GM23338 (cell line): ENCODE results near the gene TMEM163. TPM values are rescaled to one million over a fixed set of nuclear protein-coding genes. Genes with fewer than 3 reads are reported as not detected.

Source experiments
- ATAC-seq: fragments of 200-7000 bp; cut with Tn5 transposase; 3 replicates; pipeline ENCODE4 v1.9.1; 2020
- DNase-seq: peaks from one replicate; pipeline ENCODE4 v3.0.0-alpha.2; 2015; ENCODE audit warnings: low spot score
- H2AFZ ChIP-seq: fragments of 200-600 bp; sonication (generic); 2 replicates; pipeline ENCODE4 v1.8.0; 2016; ENCODE audit warnings: antibody characterized with exemption, mild to moderate bottlenecking, moderate library complexity
- H3F3A ChIP-seq: fragments of 200-600 bp; sonication (generic); replicated peaks from 2 replicates; pipeline ENCODE4 v1.8.0; 2017; ENCODE audit warnings: antibody characterized with exemption, mixed run types, low read depth
- H3K27ac ChIP-seq: fragments of 200-600 bp; sonication (generic); 2 replicates; pipeline ENCODE4 v1.6.1; 2016; ENCODE audit warnings: low read depth
- H3K27me3 ChIP-seq: fragments of 200-600 bp; sonication (generic); 2 replicates; pipeline ENCODE4 v1.8.0; 2016; ENCODE audit warnings: mild to moderate bottlenecking, mixed run types, moderate library complexity; ENCODE audit not compliant: insufficient read depth
- H3K36me3 ChIP-seq: fragments of 200-600 bp; sonication (generic); 2 replicates; pipeline ENCODE4 v1.8.0; 2016; ENCODE audit warnings: mild to moderate bottlenecking; ENCODE audit not compliant: insufficient read depth
- H3K4me1 ChIP-seq: fragments of 200-600 bp; sonication (generic); 2 replicates; pipeline ENCODE4 v1.8.0; 2016; ENCODE audit warnings: mild to moderate bottlenecking, moderate library complexity; ENCODE audit not compliant: insufficient read depth
- H3K4me2 ChIP-seq: fragments of 200-600 bp; sonication (generic); 2 replicates; pipeline ENCODE4 v1.7.1; 2017; ENCODE audit warnings: mixed run types
- H3K4me3 ChIP-seq: fragments of 200-600 bp; sonication (generic); 2 replicates; pipeline ENCODE4 v1.6.1; 2016; ENCODE audit warnings: mixed run types
- H3K79me2 ChIP-seq: fragments of 200-600 bp; sonication (generic); replicated peaks from 2 replicates; pipeline ENCODE4 v1.8.0; 2017; ENCODE audit warnings: mild to moderate bottlenecking; ENCODE audit not compliant: insufficient read depth
- H3K9me2 ChIP-seq: fragments of 200-600 bp; sonication (generic); 2 replicates; pipeline ENCODE4 v1.8.0; 2017; ENCODE audit not compliant: insufficient read depth
- H4K20me1 ChIP-seq: fragments of 200-600 bp; sonication (generic); replicated peaks from 2 replicates; pipeline ENCODE4 v1.8.0; 2017; ENCODE audit warnings: mild to moderate bottlenecking; ENCODE audit not compliant: insufficient read depth
- H3K27ac Mint-ChIP-seq: 2 replicates; pipeline ENCODE4 v1.8.0; 2020; ENCODE audit warnings: inconsistent platforms, mild to moderate bottlenecking, moderate library complexity, mixed read lengths
- H3K27me3 Mint-ChIP-seq: 3 replicates; pipeline ENCODE4 v1.8.0; 2022; ENCODE audit warnings: low read depth, mild to moderate bottlenecking, moderate library complexity, mixed read lengths, inconsistent platforms; ENCODE audit not compliant: insufficient read depth, poor library complexity
- H3K36me3 Mint-ChIP-seq: 3 replicates; pipeline ENCODE4 v1.8.0; 2021; ENCODE audit warnings: low read depth, mild to moderate bottlenecking, inconsistent platforms, moderate library complexity, mixed read lengths
- H3K4me1 Mint-ChIP-seq: 3 replicates; pipeline ENCODE4 v1.8.0; 2020; ENCODE audit warnings: mild to moderate bottlenecking, inconsistent platforms, mixed read lengths
- H3K4me3 Mint-ChIP-seq: 3 replicates; pipeline ENCODE4 v1.8.0; 2021; ENCODE audit warnings: moderate library complexity, mild to moderate bottlenecking, inconsistent platforms, mixed read lengths
- H3K9me3 Mint-ChIP-seq: 3 replicates; pipeline ENCODE4 v1.8.0; 2020; ENCODE audit warnings: moderate library complexity, mild to moderate bottlenecking, inconsistent platforms, mixed read lengths
- CREB1 ChIP-seq: fragments of 250-450 bp; sonication (Bioruptor Pico); IDR thresholded peaks from 2 replicates; pipeline ENCODE4 v1.5.0; 2020; ENCODE audit warnings: low read depth, mild to moderate bottlenecking, moderate library complexity
- CTCF ChIP-seq, 2 experiments: fragments of 200-600 bp in 1 of 2; sonication (generic) in 1 of 2; conservative IDR thresholded peaks; 2 replicates each; pipeline versions ENCODE4 v1.5.1 to v1.6.1; 2016 to 2017; ENCODE audit warnings: antibody characterized with exemption in 2 of 2, low read depth in 2 of 2, mild to moderate bottlenecking in 2 of 2, moderate library complexity in 1 of 2
- ETS1 ChIP-seq: IDR thresholded peaks from 2 replicates; pipeline ENCODE4 v1.6.1; 2016; ENCODE audit warnings: antibody characterized with exemption
- EZH2phosphoT487 ChIP-seq: fragments of 200-600 bp; sonication (generic); IDR thresholded peaks from one replicate; pipeline ENCODE4 v1.8.1; 2018; ENCODE audit warnings: antibody characterized with exemption; ENCODE audit not compliant: unreplicated experiment
- JUNB ChIP-seq: IDR thresholded peaks from one replicate; pipeline ENCODE4 v1.6.1; 2016; ENCODE audit warnings: antibody characterized with exemption; ENCODE audit not compliant: unreplicated experiment
- NANOG ChIP-seq: IDR thresholded peaks from 2 replicates; pipeline ENCODE4 v1.6.1; 2016; ENCODE audit warnings: antibody characterized with exemption, borderline replicate concordance
- POLR2AphosphoS5 ChIP-seq: IDR thresholded peaks from 2 replicates; pipeline ENCODE4 v1.6.1; 2016; ENCODE audit warnings: antibody characterized with exemption, low read depth
- REST ChIP-seq: IDR thresholded peaks from one replicate; pipeline ENCODE4 v1.6.1; 2018; ENCODE audit warnings: antibody characterized with exemption; ENCODE audit not compliant: unreplicated experiment
- STAT1 ChIP-seq: IDR thresholded peaks from one replicate; pipeline ENCODE4 v1.6.1; 2016; ENCODE audit warnings: antibody characterized with exemption; ENCODE audit not compliant: unreplicated experiment
- ZNF114 ChIP-seq: fragments of 250-450 bp; sonication (Bioruptor Pico); IDR thresholded peaks from 2 replicates; pipeline ENCODE4 v1.5.0; 2020; ENCODE audit warnings: mild to moderate bottlenecking, moderate library complexity
- ZNF331 ChIP-seq: fragments of 250-450 bp; sonication (Bioruptor Pico); IDR thresholded peaks from 2 replicates; pipeline ENCODE4 v1.5.0; 2020; ENCODE audit warnings: low read depth, mild to moderate bottlenecking, moderate library complexity
- polyA plus RNA-seq: library from polyadenylated mRNA; unstranded; fragments of >200 nt; fragmentation: Nextera tagmentation; extraction: Ambion mirVana; gene quantifications from 2 replicates; pipeline ENCODE4 v1.2.1, GENCODE V29; 2016
- total RNA-seq: library from RNA; depleted of rRNA; stranded (reverse); fragments of >200 nt; shearing (Covaris generic); gene quantifications from 2 replicates; pipeline ENCODE4 v1.2.3, GENCODE V29; 2014

Gene TMEM163
- total and polyA plus RNA-seq, 2 experiments from 2014 or later: 1.1 to 1.8 TPM

GRCh38 chr2:134448650-134449049 is 270.1 kb downstream of the TMEM163 start (continued):
- TF ChIP-seq CTCF (conservative IDR thresholded peaks at IDR 0.05; ENCODE audit: low read depth in 2 of 2): no peak
- no peak for TF ChIP-seq STAT1
- no peak for TF ChIP-seq NANOG

DNA sequence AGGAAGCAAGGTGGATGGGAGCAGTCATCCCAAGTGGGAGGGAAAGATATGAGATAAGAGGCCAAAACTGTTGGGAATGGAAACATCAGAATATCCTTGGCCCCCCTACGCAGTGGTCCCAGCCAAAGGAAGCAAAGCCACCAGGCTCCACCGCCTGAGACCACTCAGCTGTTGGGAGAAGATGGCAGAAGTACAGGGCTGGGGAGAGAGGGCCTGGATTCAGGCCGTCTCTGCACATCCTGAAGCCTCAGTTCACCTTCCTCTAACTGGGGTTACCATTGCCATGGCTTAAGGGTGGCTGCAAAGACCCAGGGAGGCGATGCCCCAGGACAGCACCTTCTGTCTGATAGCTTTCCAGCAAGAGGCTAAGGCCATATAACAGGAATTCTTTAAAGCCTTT is 271.1 kb downstream of the TMEM163 start:
- Histone ChIP-seq H3K27ac (no peak overlapping the region), H3K4me2 (no peak overlapping the region), H3K27me3 (no peaks in the 10 kb centered on the region), H3K9me2 (no peaks in the 10 kb centered on the region), H3K4me1 (peaks cover 8% of the 10 kb centered on the region; the same call in 1 of the 2 replicates), H3K4me3 (no peak overlapping the region), H3K79me2 (no peaks in the 10 kb centered on the region), H2AFZ (no peak overlapping the region), H3F3A (no peaks in the 10 kb centered on the region), H3K36me3 (no peaks in the 10 kb centered on the region), H4K20me1 (no peaks in the 10 kb centered on the region)
- Mint-ChIP-seq H3K9me3 (no peaks in the 10 kb centered on the region), H3K4me3 (no peak overlapping the region), H3K36me3 (peaks cover 3% of the 10 kb centered on the region), H3K27ac (no peak overlapping the region), H3K27me3 (no peaks in the 10 kb centered on the region), H3K4me1 (peaks cover 14% of the 10 kb centered on the region; the same call in 2 of the 3 replicates)
- DNase-seq (no peak), ATAC-seq (no peak)
- TF ChIP-seq ETS1 (no peak), CREB1 (no peak), ZNF331 (CRISPR knock-in tag) (no peak), EZH2phosphoT487 (no peak), CTCF (conservative IDR thresholded peaks at IDR 0.05; ENCODE audit: low read depth in 2 of 2) (no peak), REST (no peak), ZNF114 (CRISPR knock-in tag) (no peak), JUNB (no peak), POLR2AphosphoS5 (no peak)
